Neural progenitor cell (in vitro differentiated cells): ENCODE results near the gene HCFC1. TPM values are rescaled to one million over a fixed set of nuclear protein-coding genes. Genes with fewer than 3 reads are reported as not detected.
A peak's percentile ranks its signal among the peaks of the same experiment; 100 is the strongest.

Experiments
- DNase-seq: peaks from one replicate; pipeline ENCODE4 v3.0.0-alpha.2; 2016; ENCODE audit warnings: low spot score
- H2AFZ ChIP-seq: fragments of 200-600 bp; sonication (generic); replicated peaks from 2 replicates; pipeline ENCODE4 v1.6.1; 2016; ENCODE audit warnings: antibody characterized with exemption
- H3F3A ChIP-seq: fragments of 200-600 bp; sonication (generic); 2 replicates; pipeline ENCODE4 v1.6.1; 2016; ENCODE audit warnings: antibody characterized with exemption, low read depth
- H3K27ac ChIP-seq: fragments of 200-600 bp; sonication (generic); 2 replicates; pipeline ENCODE4 v1.5.1; 2016; ENCODE audit warnings: mild to moderate bottlenecking
- H3K27me3 ChIP-seq: fragments of 200-600 bp; sonication (generic); 2 replicates; pipeline ENCODE4 v1.6.1; 2016; ENCODE audit warnings: mild to moderate bottlenecking, moderate library complexity
- H3K36me3 ChIP-seq: fragments of 200-600 bp; sonication (generic); 2 replicates; pipeline ENCODE4 v1.5.1; 2016
- H3K4me1 ChIP-seq: fragments of 200-600 bp; sonication (generic); 2 replicates; pipeline ENCODE4 v1.6.1; 2016; ENCODE audit warnings: mixed run types
- H3K4me2 ChIP-seq: fragments of 200-600 bp; sonication (generic); 2 replicates; pipeline ENCODE4 v1.6.1; 2016
- H3K4me3 ChIP-seq: fragments of 200-600 bp; sonication (generic); 2 replicates; pipeline ENCODE4 v1.5.1; 2016
- H3K79me2 ChIP-seq: fragments of 200-600 bp; sonication (generic); 2 replicates; pipeline ENCODE4 v1.6.1; 2016; ENCODE audit warnings: low read depth
- H3K9ac ChIP-seq: fragments of 200-600 bp; sonication (generic); 2 replicates; pipeline ENCODE4 v1.6.1; 2016
- H3K9me3 ChIP-seq: fragments of 200-600 bp; sonication (generic); 2 replicates; pipeline ENCODE4 v1.5.1; 2016; ENCODE audit warnings: low read depth
- H4K20me1 ChIP-seq: fragments of 200-600 bp; sonication (generic); 2 replicates; pipeline ENCODE4 v1.6.1; 2016; ENCODE audit warnings: low read depth
- H3K27ac Mint-ChIP-seq: 3 replicates; pipeline ENCODE4 v1.8.0; 2021; ENCODE audit warnings: mixed read lengths
- H3K27me3 Mint-ChIP-seq: 2 replicates; pipeline ENCODE4 v1.8.0; 2022; ENCODE audit warnings: low read depth, mild to moderate bottlenecking, inconsistent platforms, moderate library complexity, mixed read lengths; ENCODE audit not compliant: insufficient read depth
- H3K36me3 Mint-ChIP-seq: 3 replicates; pipeline ENCODE4 v1.8.0; 2021; ENCODE audit warnings: mixed read lengths
- H3K4me1 Mint-ChIP-seq: 3 replicates; pipeline ENCODE4 v1.8.0; 2021; ENCODE audit warnings: mixed read lengths
- H3K4me3 Mint-ChIP-seq: 3 replicates; pipeline ENCODE4 v1.8.0; 2021; ENCODE audit warnings: mild to moderate bottlenecking, moderate library complexity, mixed read lengths
- H3K9me3 Mint-ChIP-seq: 3 replicates; pipeline ENCODE4 v1.8.0; 2020; ENCODE audit warnings: mixed read lengths
- EZH2 ChIP-seq: fragments of 200-600 bp; sonication (generic); IDR thresholded peaks from 2 replicates; pipeline ENCODE4 v1.6.1; 2017; ENCODE audit warnings: antibody characterized with exemption, mild to moderate bottlenecking, moderate library complexity
- EZH2phosphoT487 ChIP-seq: fragments of 200-600 bp; sonication (generic); IDR thresholded peaks from 2 replicates; pipeline ENCODE4 v1.6.1; 2017; ENCODE audit warnings: antibody characterized with exemption
- total RNA-seq: library from RNA; depleted of rRNA; stranded (reverse); fragments of >200 nt; gene quantifications from 2 replicates; pipeline ENCODE4 v1.2.3, GENCODE V29; 2015; ENCODE audit warnings: low replicate concordance
- TF ChIP-seq, protein P1 (sequence below): fragments of 200-600 bp; sonication (generic); IDR thresholded peaks from 2 replicates; pipeline ENCODE4 v1.5.1; 2017; ENCODE audit warnings: antibody characterized with exemption, mild to moderate bottlenecking

HCFC1 gene
- total RNA-seq, 1 donor from 2014 or later: 20.7 TPM

DNA sequence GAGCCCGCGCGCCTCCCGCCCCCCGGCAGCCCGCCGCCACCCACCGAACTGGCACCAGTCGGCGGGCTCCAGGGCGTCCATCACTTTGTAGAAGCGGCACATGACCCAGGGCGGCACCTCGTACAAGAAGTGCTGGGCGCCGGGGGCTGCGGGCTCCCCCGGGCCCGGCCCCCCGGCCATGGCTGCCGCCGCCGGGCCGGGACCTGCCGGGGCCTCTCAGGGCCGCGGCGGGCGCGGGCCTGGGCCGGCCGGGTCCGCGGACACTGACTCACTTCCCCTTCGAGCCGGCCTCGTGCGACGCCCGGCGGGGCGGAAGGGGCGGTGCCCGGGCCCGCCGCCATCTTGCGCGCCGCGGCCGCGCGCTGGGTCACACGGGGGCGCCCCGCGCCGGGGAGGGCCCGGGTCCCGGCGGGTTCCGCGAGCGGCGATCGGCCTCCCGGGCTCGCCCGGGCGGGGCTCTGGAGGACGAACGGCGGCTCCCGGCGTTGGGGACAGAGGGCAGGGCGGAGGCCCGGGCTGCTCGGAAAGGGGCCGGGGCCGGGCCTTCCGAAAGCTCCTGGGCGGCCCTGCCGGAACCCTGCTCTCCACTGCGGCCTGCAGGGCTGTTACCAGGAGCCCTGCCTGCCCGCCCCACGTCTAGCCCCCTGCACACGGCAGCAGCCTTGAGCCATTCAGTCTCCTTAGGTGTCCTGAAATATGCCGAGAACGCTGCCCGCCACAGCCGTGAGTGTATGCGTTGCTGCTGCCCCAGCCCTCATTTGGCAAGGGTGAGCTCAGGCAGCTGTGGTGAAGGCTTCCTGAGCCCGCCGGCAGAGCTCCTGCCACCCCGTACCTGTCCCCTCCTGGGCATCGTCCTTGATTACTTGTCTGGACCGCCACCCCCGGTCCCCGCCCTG lies 48.3 kb upstream of the HCFC1 start, which contains the start of gene IRAK1:
TSS of gene IRAK1 (minus strand) at position 270 of the 896 bp plus-strand sequence. CDS start at position 180, 90 bp downstream.
- Histone ChIP-seq H3K36me3 (no peaks in the 10 kb centered on the region), H2AFZ (no peak within 1 kb of the TSS), H3K4me3 (peak within 1 kb of the TSS; percentile 37), H3K9me3 (no peaks in the 10 kb centered on the region), H3K4me2 (peak within 1 kb of the TSS; percentile 38), H4K20me1 (no peaks in the 10 kb centered on the region), H3K4me1 (no peaks in the 10 kb centered on the region), H3K27ac (no peak within 1 kb of the TSS), H3K9ac (no peak within 1 kb of the TSS), H3K79me2 (no peaks in the 10 kb centered on the region), H3K27me3 (no peaks in the 10 kb centered on the region), H3F3A (no peaks in the 10 kb centered on the region)
- Mint-ChIP-seq H3K4me3 (peak within 1 kb of the TSS; percentile 83), H3K27me3 (no peaks in the 10 kb centered on the region), H3K9me3 (peaks cover 17% of the 10 kb centered on the region), H3K36me3 (peaks cover 3% of the 10 kb centered on the region), H3K27ac (peak within 1 kb of the TSS; percentile 83), H3K4me1 (peaks cover 23% of the 10 kb centered on the region)
- DNase-seq: peak; percentile 70
- TF ChIP-seq EZH2phosphoT487: no peak
- TF ChIP-seq, protein P1, sequence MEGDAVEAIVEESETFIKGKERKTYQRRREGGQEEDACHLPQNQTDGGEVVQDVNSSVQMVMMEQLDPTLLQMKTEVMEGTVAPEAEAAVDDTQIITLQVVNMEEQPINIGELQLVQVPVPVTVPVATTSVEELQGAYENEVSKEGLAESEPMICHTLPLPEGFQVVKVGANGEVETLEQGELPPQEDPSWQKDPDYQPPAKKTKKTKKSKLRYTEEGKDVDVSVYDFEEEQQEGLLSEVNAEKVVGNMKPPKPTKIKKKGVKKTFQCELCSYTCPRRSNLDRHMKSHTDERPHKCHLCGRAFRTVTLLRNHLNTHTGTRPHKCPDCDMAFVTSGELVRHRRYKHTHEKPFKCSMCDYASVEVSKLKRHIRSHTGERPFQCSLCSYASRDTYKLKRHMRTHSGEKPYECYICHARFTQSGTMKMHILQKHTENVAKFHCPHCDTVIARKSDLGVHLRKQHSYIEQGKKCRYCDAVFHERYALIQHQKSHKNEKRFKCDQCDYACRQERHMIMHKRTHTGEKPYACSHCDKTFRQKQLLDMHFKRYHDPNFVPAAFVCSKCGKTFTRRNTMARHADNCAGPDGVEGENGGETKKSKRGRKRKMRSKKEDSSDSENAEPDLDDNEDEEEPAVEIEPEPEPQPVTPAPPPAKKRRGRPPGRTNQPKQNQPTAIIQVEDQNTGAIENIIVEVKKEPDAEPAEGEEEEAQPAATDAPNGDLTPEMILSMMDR: no peak
- TF ChIP-seq EZH2: no peak

DNA sequence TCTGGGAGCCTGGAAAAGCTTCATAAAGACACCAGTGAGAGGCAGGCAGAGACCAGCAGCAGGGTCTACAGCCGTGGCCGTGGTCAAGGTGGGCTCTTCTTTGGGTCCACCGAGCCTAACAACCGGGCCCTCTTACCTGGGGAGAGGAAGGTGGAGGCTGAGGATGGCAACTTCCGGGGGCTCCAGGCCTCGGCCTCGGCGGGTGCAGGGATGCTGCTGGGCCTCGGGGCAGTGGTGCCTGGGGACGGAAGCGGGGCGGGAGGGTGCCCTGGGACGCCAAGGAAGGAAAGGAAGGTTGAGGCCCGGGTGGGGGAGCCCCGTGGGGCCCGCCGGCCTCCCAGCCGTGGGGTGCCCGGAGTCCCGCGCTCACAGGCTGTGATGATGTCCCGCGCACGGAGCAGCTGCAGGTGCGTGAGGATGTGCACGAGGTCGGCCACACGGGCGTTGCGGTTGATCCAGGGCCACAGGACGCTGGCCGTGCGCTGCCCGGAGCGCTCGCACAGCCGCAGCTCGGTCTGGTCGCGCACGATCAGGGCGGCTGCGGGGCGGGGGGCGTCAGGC lies 47.5 kb upstream of the HCFC1 start:
- peaks cover 20% of the 10 kb centered on the region for H3K4me1 Mint-ChIP-seq
- no peak overlapping the region for H3K4me3 ChIP-seq
- no peak overlapping the region for H3K9ac ChIP-seq

DNA sequence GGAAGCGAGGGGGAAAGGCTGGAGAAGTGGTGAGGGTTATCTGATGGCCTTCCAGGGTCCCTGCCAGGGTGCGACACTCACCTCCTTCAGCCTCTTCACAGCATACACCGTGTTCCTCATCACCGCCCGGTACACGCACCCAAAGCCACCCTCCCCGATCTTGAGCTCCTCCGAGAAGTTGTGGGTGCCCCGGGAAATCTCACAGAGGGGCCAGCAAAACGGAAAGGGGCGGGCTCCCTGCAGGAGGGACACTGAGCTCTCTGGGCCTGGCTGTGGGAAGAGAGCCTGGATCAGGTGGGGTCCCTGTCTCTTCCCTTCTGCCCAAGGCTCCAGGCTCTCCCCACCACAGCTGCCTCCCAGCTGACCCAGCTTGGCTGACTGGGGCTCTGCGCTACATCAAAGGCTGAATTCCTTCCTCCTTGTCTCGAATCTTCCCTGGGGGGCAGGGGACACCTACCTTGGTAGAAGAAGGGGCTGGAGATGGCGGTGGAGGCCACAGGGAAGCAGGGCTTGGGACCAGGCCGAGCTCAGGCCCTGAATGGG lies 47.0 kb upstream of the HCFC1 start:
- Histone ChIP-seq H3K9ac (no peak overlapping the region), H4K20me1 (no peaks in the 10 kb centered on the region), H3K79me2 (no peaks in the 10 kb centered on the region), H2AFZ (no peak overlapping the region), H3K27ac (no peak overlapping the region), H3K36me3 (no peaks in the 10 kb centered on the region), H3K27me3 (no peaks in the 10 kb centered on the region), H3K4me3 (no peak overlapping the region), H3F3A (no peaks in the 10 kb centered on the region), H3K9me3 (no peaks in the 10 kb centered on the region), H3K4me1 (no peaks in the 10 kb centered on the region), H3K4me2 (no peak overlapping the region)
- H3K27me3 Mint-ChIP-seq: no peaks in the 10 kb centered on the region
- peaks cover 17% of the 10 kb centered on the region for H3K9me3 Mint-ChIP-seq
- no peak for DNase-seq
- H3K36me3 Mint-ChIP-seq: peaks cover 3% of the 10 kb centered on the region
- TF ChIP-seq EZH2phosphoT487: no peak
- peak overlapping the region; percentile 83 for H3K4me3 Mint-ChIP-seq
- no peak overlapping the region for H3K27ac Mint-ChIP-seq
- peaks cover 22% of the 10 kb centered on the region for H3K4me1 Mint-ChIP-seq

More for the DNA sequence above, 47.5 kb upstream of the HCFC1 start:
- H3K9me3 Mint-ChIP-seq: peaks cover 15% of the 10 kb centered on the region
- Histone ChIP-seq H3K36me3 (no peaks in the 10 kb centered on the region), H3K4me2 (no peak overlapping the region), H2AFZ (no peak overlapping the region), H3K27ac (no peak overlapping the region), H3K9me3 (no peaks in the 10 kb centered on the region), H3F3A (no peaks in the 10 kb centered on the region), H4K20me1 (no peaks in the 10 kb centered on the region), H3K27me3 (no peaks in the 10 kb centered on the region), H3K4me1 (no peaks in the 10 kb centered on the region), H3K79me2 (no peaks in the 10 kb centered on the region)
- TF ChIP-seq EZH2phosphoT487 (no peak), EZH2 (no peak)
- TF ChIP-seq, protein P1: no peak
- peak overlapping the region; percentile 83 for H3K4me3 Mint-ChIP-seq
- DNase-seq: peak; percentile 23
- no peak overlapping the region for H3K27ac Mint-ChIP-seq
- H3K27me3 Mint-ChIP-seq: no peaks in the 10 kb centered on the region
- peaks cover 3% of the 10 kb centered on the region for H3K36me3 Mint-ChIP-seq
